HEK293 (cell line): ENCODE data around the gene TTC7B.

ENCODE experiments used
- CTCF ChIP-seq: fragments of 450-650 bp; formaldehyde crosslinking; IDR thresholded peaks from 2 replicates; pipeline ENCODE4 v1.5.1; 2016; ENCODE audit warnings: missing biosample characterization, missing genetic modification characterization
- KLF10 ChIP-seq: fragments of 450-650 bp; IDR thresholded peaks from 2 replicates; pipeline ENCODE4 v1.5.1; 2018; ENCODE audit warnings: missing biosample characterization, mild to moderate bottlenecking, missing genetic modification characterization
- PRDM10 ChIP-seq: fragments of 450-650 bp; formaldehyde crosslinking; IDR thresholded peaks from 2 replicates; pipeline ENCODE4 v1.5.1; 2016; ENCODE audit warnings: missing biosample characterization, missing genetic modification characterization
- ZBTB20 ChIP-seq: fragments of 450-650 bp; formaldehyde crosslinking; IDR thresholded peaks from 2 replicates; pipeline ENCODE4 v1.5.1; 2016; ENCODE audit warnings: missing biosample characterization, missing genetic modification characterization
- ZBTB8A ChIP-seq: fragments of 450-650 bp; formaldehyde crosslinking; IDR thresholded peaks from 2 replicates; pipeline ENCODE4 v1.5.1; 2016; ENCODE audit warnings: missing biosample characterization, missing genetic modification characterization
- ZFP69B ChIP-seq: fragments of 450-650 bp; formaldehyde crosslinking; IDR thresholded peaks from 2 replicates; pipeline ENCODE4 v1.5.1; 2016; ENCODE audit warnings: missing biosample characterization, missing genetic modification characterization
- ZNF114 ChIP-seq: fragments of 450-650 bp; formaldehyde crosslinking; IDR thresholded peaks from 2 replicates; pipeline ENCODE4 v1.5.0; 2017; ENCODE audit warnings: missing biosample characterization, missing genetic modification characterization
- ZNF140 ChIP-seq: fragments of 450-650 bp; formaldehyde crosslinking; IDR thresholded peaks from 2 replicates; pipeline ENCODE4 v1.5.1; 2016; ENCODE audit warnings: missing biosample characterization, missing genetic modification characterization
- ZNF155 ChIP-seq: fragments of 450-650 bp; formaldehyde crosslinking; IDR thresholded peaks from 2 replicates; pipeline ENCODE4 v1.5.1; 2016; ENCODE audit warnings: missing biosample characterization, missing genetic modification characterization
- ZNF16 ChIP-seq: fragments of 450-650 bp; formaldehyde crosslinking; IDR thresholded peaks from 2 replicates; pipeline ENCODE4 v1.5.1; 2016; ENCODE audit warnings: low read depth, missing biosample characterization, missing genetic modification characterization
- ZNF174 ChIP-seq: fragments of 450-650 bp; formaldehyde crosslinking; IDR thresholded peaks from 2 replicates; pipeline ENCODE4 v1.5.0; 2017; ENCODE audit warnings: missing biosample characterization, mild to moderate bottlenecking, missing genetic modification characterization
- ZNF175 ChIP-seq: fragments of 450-650 bp; formaldehyde crosslinking; IDR thresholded peaks from 2 replicates; pipeline ENCODE4 v1.5.1; 2016; ENCODE audit warnings: missing biosample characterization, missing genetic modification characterization
- ZNF223 ChIP-seq: fragments of 450-650 bp; formaldehyde crosslinking; IDR thresholded peaks from 2 replicates; pipeline ENCODE4 v1.5.1; 2016; ENCODE audit warnings: missing biosample characterization, missing genetic modification characterization
- ZNF23 ChIP-seq: fragments of 450-650 bp; formaldehyde crosslinking; IDR thresholded peaks from 2 replicates; pipeline ENCODE4 v1.5.1; 2016; ENCODE audit warnings: missing biosample characterization, missing genetic modification characterization, borderline replicate concordance
- ZNF280D ChIP-seq: fragments of 450-650 bp; formaldehyde crosslinking; IDR thresholded peaks from 2 replicates; pipeline ENCODE4 v1.5.1; 2016; ENCODE audit warnings: missing biosample characterization, missing genetic modification characterization
- ZNF335 ChIP-seq: fragments of 450-650 bp; formaldehyde crosslinking; conservative IDR thresholded peaks from 2 replicates; pipeline ENCODE4 v1.5.1; 2016; ENCODE audit warnings: missing biosample characterization, missing genetic modification characterization
- ZNF366 ChIP-seq: fragments of 450-650 bp; formaldehyde crosslinking; conservative IDR thresholded peaks from 2 replicates; pipeline ENCODE4 v1.5.1; 2016; ENCODE audit warnings: missing biosample characterization, missing genetic modification characterization
- ZNF37A ChIP-seq: fragments of 450-650 bp; IDR thresholded peaks from 2 replicates; pipeline ENCODE4 v1.5.1; 2018; ENCODE audit warnings: missing biosample characterization, missing genetic modification characterization
- ZNF426 ChIP-seq: fragments of 450-650 bp; formaldehyde crosslinking; IDR thresholded peaks from 2 replicates; pipeline ENCODE4 v1.5.1; 2017; ENCODE audit warnings: missing biosample characterization, missing genetic modification characterization, mild to moderate bottlenecking, inconsistent platforms, moderate library complexity
- ZNF433 ChIP-seq: fragments of 450-650 bp; formaldehyde crosslinking; IDR thresholded peaks from 2 replicates; pipeline ENCODE4 v1.5.1; 2016; ENCODE audit warnings: missing biosample characterization, missing genetic modification characterization, low read depth
- ZNF449 ChIP-seq: fragments of 450-650 bp; formaldehyde crosslinking; IDR thresholded peaks from 2 replicates; pipeline ENCODE4 v1.5.1; 2017; ENCODE audit warnings: missing biosample characterization, mild to moderate bottlenecking, missing genetic modification characterization, moderate library complexity
- ZNF580 ChIP-seq: fragments of 450-650 bp; formaldehyde crosslinking; IDR thresholded peaks from 2 replicates; pipeline ENCODE4 v1.5.1; 2016; ENCODE audit warnings: missing biosample characterization, missing genetic modification characterization
- ZNF654 ChIP-seq: fragments of 450-650 bp; formaldehyde crosslinking; IDR thresholded peaks from 2 replicates; pipeline ENCODE4 v1.5.1; 2016; ENCODE audit warnings: low read depth, missing biosample characterization, missing genetic modification characterization
- ZNF660 ChIP-seq: fragments of 450-650 bp; IDR thresholded peaks from 2 replicates; pipeline ENCODE4 v1.5.1; 2018; ENCODE audit warnings: missing biosample characterization, mild to moderate bottlenecking, missing genetic modification characterization
- ZNF692 ChIP-seq: fragments of 450-650 bp; formaldehyde crosslinking; IDR thresholded peaks from 2 replicates; pipeline ENCODE4 v1.5.1; 2016; ENCODE audit warnings: missing biosample characterization, missing genetic modification characterization
- ZNF704 ChIP-seq: fragments of 450-650 bp; formaldehyde crosslinking; IDR thresholded peaks from 2 replicates; pipeline ENCODE4 v1.5.1; 2016; ENCODE audit warnings: missing biosample characterization, missing genetic modification characterization
- ZNF785 ChIP-seq: fragments of 450-650 bp; formaldehyde crosslinking; IDR thresholded peaks from 2 replicates; pipeline ENCODE4 v1.5.1; 2016; ENCODE audit warnings: missing biosample characterization, missing genetic modification characterization
- ZNF843 ChIP-seq: fragments of 450-650 bp; formaldehyde crosslinking; IDR thresholded peaks from 2 replicates; pipeline ENCODE4 v1.5.1; 2016; ENCODE audit warnings: missing biosample characterization, missing genetic modification characterization

The TTC7B gene

GRCh38 chr14:90698379-90698869 lies 117.8 kb downstream of the TTC7B start (continued):
- peak; percentile 69 for TF ChIP-seq ZNF366 (tag by site-specific recombination)
- TF ChIP-seq ZNF654 (tag by site-specific recombination) = no peak
- TF ChIP-seq ZNF660 = peak; percentile 94
- no peak for TF ChIP-seq ZNF580 (tag by site-specific recombination)
- no peak for TF ChIP-seq ZNF785 (tag by site-specific recombination)
- no peak for TF ChIP-seq ZNF704
- no peak for TF ChIP-seq ZNF280D (tag by site-specific recombination)
- no peak for TF ChIP-seq ZNF114 (tag by site-specific recombination)
- peak; percentile 65 for TF ChIP-seq ZNF335 (tag by site-specific recombination)
- no peak for TF ChIP-seq ZNF155 (tag by site-specific recombination)
- TF ChIP-seq ZNF426 (tag by site-specific recombination) = no peak
- peak; percentile 41; the same call in 1 of the 2 replicates for TF ChIP-seq ZBTB20 (tag by site-specific recombination)
- TF ChIP-seq KLF10 (tag by site-specific recombination) = peak; percentile 52; the same call in 1 of the 2 replicates
- no peak for TF ChIP-seq ZNF433 (tag by site-specific recombination)
- no peak for TF ChIP-seq ZNF223 (tag by site-specific recombination)
- TF ChIP-seq ZNF175 (tag by site-specific recombination) = no peak
- peak; percentile 91 for TF ChIP-seq PRDM10 (tag by site-specific recombination)
- TF ChIP-seq ZNF174 (tag by site-specific recombination) = no peak
- peak; percentile 34; the same call in 1 of the 2 replicates for TF ChIP-seq ZFP69B
- TF ChIP-seq ZNF37A = no peak
- no peak for TF ChIP-seq ZNF16 (tag by site-specific recombination)
- TF ChIP-seq ZNF140 (tag by site-specific recombination) = no peak
- TF ChIP-seq CTCF (tag by site-specific recombination) = no peak
- peak; percentile 72; the same call in 1 of the 2 replicates for TF ChIP-seq ZNF843
- TF ChIP-seq ZNF23 (tag by site-specific recombination) = no peak
- no peak; the same call in 1 of the 2 replicates for TF ChIP-seq ZNF449
- TF ChIP-seq ZBTB8A = peak; percentile 55
- 0 out of 2 replicates have a peak, but pooled peaks have one; percentile 54 for TF ChIP-seq ZNF692
